Erythroblast (primary cell): ENCODE measurements around the gene MLLT1.

Experiments used
- DNase-seq, 2 experiments: peaks; one replicate each; lab custom pipeline; 2025; lab: John Stamatoyannopoulos, UW
- GATA1 ChIP-seq: IDR thresholded peaks from 2 replicates; pipeline ENCODE4 v1.6.1; 2011; ENCODE audit warnings: low read depth, mild to moderate bottlenecking, control low read depth, low read length, moderate library complexity
- POLR2A ChIP-seq: IDR thresholded peaks from 2 replicates; pipeline ENCODE4 v1.6.1; 2011; ENCODE audit warnings: mild to moderate bottlenecking, low read length

The MLLT1 gene

DNA sequence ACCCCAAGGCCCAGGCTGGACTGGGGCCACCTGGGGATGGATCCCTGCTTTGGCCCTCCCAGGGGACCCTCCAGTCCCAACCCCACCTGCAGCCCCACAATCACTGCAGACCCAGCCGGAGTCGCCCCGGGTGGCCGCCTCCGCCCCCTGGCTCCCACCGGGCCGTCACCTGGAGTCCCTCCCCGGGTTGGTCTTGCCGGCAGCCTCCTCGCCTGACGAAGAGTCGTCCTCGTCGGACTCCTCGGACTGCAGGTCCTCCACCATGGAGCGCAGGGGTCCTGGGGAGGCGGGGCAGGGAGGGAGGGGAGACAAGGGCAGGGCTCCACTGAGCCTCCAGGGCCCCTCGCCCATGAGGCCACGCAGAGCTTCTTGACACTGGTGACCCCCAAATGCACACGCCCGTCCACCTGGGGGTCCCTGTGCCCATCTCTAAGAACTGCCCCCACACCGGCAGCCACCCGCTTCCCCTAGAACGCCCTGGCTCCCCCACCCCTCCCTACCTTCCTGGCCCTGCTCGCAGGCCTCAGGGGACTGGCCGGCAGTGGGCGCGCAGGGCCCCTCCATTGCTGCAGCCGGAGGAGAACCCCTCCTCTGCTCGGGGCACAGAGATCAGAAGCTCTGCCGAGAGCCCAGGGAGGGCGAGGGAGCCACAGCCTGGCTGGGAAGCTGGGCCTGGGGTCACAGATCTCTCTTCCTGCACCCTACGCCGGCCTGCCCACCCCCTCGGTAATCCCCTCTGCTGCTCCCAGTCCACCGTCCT, 63.4 kb downstream of the MLLT1 start:
- no peak for DNase-seq
- TF ChIP-seq GATA1 (no peak), POLR2A (no peak)

DNA sequence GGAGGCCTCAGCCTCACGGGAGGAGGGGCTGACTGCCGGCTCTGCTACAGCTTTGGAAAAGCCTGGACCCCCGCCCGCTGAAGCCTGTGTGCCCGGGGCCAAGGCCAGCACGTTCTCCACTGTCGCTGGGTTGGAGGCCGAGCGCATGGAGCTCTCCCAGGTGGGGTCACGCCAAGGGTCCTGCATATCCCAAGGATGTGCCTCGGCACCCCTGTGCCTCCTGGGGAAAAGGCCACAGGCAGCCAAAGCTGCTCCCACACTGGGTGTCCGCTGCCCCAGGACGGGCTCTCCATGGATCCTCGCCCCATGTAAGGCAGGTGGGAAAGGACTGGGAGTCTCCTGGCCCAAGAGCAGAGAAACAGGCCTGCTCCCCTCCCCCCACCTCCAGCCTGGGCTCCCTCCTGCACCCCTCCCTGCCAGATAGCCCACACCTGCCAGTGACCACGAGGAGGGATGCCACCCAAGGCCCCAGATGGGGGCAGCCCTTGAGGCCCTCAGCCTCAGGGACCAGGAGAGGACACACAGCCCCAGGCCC, 64.0 kb downstream of the MLLT1 start:
- TF ChIP-seq GATA1 (no peak), POLR2A (no peak)
- DNase-seq = no peak

DNA sequence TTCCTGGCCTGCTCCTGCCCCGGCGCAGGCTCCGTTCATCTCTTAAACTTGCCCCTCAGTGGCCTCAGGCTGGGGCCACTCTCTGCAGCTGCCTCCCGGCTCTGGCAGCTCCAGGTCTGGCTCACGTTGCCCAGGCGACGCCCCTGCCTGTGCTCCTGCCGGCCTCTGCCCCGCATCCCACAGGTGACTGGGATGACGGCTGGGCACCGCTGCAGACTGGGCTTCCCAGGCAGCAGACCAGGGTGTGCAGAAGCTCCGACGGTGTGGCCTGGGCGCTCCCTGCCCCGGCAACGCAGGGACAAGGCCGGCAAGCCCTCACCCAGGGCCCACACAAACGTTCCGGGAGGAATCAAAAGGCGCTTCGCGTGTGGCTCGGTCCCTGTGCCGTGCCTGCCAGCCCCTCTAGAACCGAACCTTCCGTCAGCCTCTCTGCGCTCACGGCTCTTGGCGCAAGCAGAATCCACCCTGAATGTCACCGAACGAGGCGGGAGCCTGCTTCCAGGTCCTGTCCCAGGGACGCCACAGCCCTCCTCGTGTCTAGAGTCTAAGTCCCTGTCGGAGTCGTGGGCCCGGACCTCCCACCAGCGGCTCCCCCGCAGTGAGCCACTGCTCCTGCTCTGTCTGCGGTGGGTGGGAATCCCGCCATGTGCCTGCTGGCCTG, 64.8 kb downstream of the MLLT1 start:
- TF ChIP-seq POLR2A = no peak
- TF ChIP-seq GATA1 = no peak
- no peak for DNase-seq

DNA sequence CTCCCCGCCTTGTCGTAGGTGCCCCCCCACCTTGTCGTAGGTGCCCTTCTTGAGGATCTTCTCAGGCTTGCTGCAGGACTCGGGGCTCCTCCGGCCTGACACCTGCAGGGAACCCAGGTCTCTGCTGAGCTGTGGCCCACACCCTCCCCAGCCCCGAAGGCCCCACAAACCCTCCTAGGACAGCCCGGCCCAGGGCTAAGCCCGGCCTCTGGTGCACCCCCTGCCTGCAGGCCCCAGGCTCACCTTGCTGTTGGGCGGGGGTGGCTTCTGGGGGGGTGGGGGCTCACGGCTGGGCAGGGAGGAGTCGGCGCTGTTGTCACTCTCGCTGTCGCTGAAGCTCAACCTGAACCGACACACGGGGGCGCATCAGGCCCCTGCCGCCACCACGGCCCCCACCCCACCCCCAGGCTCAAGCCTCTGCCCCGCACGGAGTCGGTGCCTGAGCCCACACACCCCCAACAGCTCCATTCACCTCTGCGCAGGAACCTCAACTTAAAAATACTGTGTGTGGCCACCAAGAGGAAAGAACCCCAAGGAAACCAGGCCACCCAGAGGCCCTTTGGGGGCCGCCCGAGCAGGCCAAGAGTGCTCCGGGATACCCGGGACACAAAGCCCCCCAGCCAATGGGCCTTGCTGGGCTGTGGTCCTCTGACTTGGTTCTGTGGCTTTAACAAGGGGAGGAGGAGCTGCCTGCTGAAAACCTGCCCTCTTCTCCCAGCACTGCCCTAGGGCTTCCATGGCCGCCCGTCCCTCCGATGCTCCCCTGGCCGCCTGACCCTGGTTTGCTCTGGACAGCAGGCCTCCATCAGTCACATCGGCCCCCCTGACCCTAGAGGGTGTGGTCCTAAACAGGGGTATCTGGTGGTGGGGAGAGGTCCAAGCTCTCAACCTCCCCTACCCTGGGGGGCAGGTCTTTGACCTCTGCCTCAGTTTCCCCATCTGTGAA, 65.8 kb downstream of the MLLT1 start:
- DNase-seq = no peak
- TF ChIP-seq GATA1 = no peak
- no peak for TF ChIP-seq POLR2A

DNA sequence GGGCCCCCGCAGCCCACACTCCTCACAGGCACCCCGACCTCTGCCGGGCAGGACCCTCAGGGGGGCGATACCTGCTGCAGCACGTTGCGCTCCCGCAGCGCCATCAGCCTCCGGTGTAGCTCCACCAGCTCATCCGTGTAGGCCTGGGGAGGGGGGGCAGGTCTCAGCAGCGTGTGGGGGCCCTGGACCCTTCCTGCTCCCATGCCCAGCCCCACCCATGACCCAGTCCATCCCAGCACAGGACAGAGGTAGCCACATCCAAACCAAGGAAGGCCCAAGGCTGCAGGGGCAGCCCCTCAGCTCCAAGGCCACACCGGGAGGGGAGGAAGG, 66.5 kb downstream of the MLLT1 start:
- no peak for DNase-seq

DNA sequence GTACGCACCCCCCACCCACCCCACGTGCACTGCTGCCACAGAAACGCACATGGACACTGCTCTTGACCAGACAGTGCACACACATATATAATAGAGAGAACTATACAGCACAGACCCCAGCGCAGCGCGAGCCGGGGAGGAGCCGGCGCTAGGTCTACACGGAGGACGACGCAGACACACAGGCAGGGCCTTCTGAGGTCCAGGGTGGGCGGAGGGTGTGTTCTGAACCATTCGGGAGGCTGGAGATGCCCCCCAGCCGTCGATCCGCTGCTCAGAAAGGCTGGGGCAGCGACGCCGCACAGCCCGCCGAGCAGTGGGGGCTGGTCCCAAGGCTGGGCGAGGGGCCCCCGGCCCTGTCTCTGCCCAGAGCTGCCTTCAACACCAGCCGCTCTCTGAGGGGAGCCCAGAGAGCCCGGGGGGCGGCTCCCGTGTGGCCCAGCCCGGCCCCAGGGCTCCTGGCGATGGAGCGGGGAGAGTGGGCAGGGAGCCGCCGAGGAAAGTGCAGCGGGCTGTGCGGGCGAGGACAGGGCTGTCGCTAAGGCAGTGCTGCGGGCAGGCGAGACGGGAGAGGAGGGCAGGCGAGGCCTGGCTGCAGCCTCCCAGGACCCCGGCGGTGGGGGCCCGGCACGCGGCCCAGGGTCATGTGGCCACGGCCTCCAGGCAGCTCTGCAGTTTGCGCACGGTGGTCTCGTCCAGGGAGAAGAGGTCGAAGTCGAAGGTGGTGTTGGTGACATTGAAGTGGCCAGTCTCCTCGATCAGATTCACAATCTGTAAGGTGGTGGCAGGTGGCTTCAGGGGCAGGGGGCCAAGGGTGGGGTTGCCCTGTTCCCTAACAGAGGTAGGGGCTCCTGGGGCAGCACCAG, 67.1 kb downstream of the MLLT1 start:
- DNase-seq = no peak
- TF ChIP-seq POLR2A (no peak), GATA1 (no peak)

More for the DNA sequence above, 66.5 kb downstream of the MLLT1 start:
- TF ChIP-seq POLR2A (no peak), GATA1 (no peak)

DNA sequence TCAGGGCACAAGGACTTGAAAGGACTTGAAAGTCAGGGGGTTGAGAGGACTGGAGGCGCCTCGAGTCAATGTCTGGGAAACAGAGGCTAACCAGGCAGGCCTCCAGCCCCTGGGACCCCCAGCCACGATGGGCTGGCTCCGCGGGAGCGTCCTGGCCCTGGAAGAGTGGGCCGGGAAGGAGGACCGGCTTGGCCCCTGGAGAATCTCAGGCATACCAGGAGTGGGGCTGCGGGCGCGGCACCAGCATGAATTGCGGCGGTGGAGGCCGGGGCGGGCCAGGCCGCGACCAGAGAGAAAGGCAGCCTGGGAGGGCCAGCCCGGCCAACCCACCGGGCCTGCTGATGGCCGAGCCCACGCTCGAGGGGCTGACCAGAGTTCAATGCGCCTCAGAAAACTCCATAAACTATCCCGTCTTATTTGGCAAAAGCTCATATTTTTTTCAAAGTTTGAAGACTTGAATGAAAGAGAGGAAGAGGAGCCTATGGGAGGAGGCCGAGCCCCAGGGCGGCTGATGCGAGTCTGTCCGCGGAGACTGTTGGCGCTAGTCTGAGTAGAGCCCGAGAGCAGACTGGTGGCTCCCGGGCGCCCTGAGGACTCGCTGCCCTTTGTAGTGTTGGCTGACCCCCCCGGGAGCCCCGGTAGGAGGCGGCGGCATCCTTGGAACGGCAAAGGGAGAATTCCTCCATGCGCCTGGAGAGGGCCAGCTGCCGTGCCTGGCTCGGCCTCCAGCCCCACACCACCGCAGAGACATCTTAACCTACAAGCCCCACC, 68.0 kb downstream of the MLLT1 start:
- no peak for DNase-seq
- TF ChIP-seq POLR2A (no peak), GATA1 (no peak)

DNA sequence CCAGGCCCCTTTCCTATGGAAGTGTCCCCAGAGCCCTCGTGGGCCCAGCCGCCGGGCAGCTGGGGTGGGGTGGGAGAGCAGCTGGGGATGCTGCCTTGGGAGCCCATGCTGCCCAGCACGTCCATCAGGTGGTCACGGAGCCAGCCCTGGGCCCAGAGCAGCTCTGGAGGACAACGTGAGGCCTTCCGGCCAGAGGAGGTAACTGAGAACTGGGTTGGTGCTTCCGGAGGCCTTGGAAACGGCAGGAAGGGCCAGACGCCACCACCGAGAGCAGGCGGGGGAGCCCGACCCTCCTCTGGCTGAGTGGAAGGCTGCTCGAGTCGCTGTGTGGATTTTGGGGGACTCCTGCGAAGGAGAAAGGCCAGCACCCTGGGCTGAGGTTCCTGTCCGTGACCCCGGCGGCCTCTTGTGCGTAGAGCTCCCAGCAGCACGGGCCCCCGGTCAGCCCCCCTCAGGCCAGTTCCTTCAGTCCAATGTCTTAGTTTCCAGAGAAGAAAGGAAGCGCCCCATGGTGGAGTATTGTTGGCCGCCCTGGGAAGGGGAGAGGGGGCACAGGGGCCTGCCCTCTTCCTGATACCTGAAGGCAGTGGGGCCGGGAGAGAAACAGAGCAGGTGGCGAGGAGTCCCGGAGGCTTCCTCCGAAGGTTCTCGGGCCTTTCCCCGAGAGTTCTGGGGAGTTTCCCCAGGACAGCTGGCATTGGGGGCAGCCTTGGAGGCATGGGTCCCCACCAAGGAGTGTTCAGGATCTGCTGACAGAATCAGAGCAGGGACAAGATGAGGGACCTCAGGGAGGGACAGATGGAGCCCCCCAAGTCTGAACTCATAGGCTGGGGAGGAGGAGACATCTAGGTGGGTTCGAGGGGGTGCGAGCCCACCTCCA, 68.8 kb downstream of the MLLT1 start:
- DNase-seq = no peak
- TF ChIP-seq POLR2A (no peak), GATA1 (no peak)

DNA sequence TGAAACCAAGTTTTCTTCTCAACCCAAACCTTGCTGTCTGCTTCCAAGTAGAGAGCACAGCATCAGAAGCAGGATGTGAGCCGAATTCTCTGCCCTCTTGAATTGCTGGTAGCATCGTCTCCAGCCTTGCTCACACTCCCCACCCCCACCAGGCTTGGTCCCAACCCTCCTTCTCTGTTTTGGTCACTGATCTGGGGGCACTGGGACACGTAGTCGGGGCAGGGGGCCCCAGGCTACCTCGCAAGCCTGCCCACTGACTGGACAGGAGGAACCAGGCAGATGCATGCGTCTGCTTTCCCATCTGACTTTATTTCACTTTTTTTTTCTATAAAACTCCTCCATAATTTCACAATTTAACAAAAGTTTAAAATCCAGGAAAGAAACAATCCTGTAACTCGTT, 69.7 kb downstream of the MLLT1 start:
- DNase-seq = no peak
- TF ChIP-seq POLR2A = no peak
- TF ChIP-seq GATA1 = no peak

DNA sequence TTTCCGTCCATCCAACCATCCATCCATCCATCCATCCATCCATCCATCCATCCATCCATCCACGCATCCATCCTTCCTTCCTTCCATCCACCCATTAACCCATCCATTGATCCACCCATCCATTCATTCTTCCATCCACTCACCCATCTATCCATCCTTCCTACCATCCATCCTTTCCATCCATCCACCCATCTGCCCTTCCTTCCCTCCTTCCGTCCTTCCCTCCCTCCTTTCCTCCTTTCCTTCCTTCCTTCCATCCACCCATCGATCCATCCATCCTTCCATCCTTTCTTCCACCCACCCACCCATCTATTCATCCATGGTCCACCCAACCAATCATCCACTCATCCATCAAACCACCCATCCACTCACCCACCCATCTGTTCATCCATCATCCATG, 70.1 kb downstream of the MLLT1 start:
- no peak for DNase-seq
- TF ChIP-seq GATA1 (no peak), POLR2A (no peak)

DNA sequence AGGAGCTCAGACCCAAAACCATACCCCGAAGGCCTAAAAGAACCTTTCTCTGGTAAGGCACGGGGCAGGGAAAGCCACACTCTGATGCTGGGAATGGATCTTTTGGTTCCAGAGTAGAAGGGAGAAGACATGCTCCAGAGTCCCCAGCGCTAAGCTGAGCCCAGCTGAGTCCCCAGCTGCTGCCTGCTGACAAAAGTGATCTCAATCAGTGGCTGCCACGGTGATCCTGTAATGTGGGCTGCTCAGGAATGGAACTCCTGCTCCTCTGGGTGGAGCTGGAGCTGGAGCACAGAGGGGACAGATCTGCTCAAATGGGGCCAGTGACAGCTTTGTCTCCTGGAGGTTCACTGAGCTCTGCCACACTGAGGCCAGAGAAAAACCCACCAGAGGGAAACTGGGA, 70.5 kb downstream of the MLLT1 start:
- no peak for DNase-seq
- no peak for TF ChIP-seq GATA1
